DND-41 (cell line): ENCODE measurements around the gene PARVB.

Source experiments
- EZH2 ChIP-seq: IDR thresholded peaks from 3 replicates; pipeline ENCODE4 v1.6.1; 2012; ENCODE audit warnings: borderline replicate concordance, low read depth, mild to moderate bottlenecking, moderate library complexity, low read length, inconsistent platforms; ENCODE audit not compliant: severe bottlenecking
- TF ChIP-seq, protein P1 (sequence below): IDR thresholded peaks from 2 replicates; pipeline ENCODE4 v1.5.1; 2012; ENCODE audit warnings: borderline replicate concordance, low read length, moderate library complexity, mild to moderate bottlenecking; ENCODE audit not compliant: poor library complexity, severe bottlenecking; ENCODE audit errors: extremely low read depth

GRCh38 chr22:44091021-44091721 is 67.1 kb downstream of the PARVB start:
- TF ChIP-seq, protein P1, sequence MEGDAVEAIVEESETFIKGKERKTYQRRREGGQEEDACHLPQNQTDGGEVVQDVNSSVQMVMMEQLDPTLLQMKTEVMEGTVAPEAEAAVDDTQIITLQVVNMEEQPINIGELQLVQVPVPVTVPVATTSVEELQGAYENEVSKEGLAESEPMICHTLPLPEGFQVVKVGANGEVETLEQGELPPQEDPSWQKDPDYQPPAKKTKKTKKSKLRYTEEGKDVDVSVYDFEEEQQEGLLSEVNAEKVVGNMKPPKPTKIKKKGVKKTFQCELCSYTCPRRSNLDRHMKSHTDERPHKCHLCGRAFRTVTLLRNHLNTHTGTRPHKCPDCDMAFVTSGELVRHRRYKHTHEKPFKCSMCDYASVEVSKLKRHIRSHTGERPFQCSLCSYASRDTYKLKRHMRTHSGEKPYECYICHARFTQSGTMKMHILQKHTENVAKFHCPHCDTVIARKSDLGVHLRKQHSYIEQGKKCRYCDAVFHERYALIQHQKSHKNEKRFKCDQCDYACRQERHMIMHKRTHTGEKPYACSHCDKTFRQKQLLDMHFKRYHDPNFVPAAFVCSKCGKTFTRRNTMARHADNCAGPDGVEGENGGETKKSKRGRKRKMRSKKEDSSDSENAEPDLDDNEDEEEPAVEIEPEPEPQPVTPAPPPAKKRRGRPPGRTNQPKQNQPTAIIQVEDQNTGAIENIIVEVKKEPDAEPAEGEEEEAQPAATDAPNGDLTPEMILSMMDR = peak; percentile 23
- no peak for TF ChIP-seq EZH2
